HFF-Myc (cell line): ENCODE data around the gene KCNAB1.

ENCODE experiments used
- DNase-seq: peaks from one replicate; pipeline ENCODE4 v3.0.0-alpha.2; 2011; ENCODE audit warnings: low read depth; ENCODE audit errors: extremely low read depth
- H3K4me3 ChIP-seq: replicated peaks from 2 replicates; pipeline ENCODE4 v1.5.1; 2011; ENCODE audit warnings: low read depth, mild to moderate bottlenecking, control low read depth, low read length
- TF ChIP-seq, protein P1 (sequence below): IDR thresholded peaks from 2 replicates; pipeline ENCODE4 v1.5.1; 2012; ENCODE audit warnings: mild to moderate bottlenecking, low read depth, low read length, control low read depth; ENCODE audit errors: missing control alignments

Gene KCNAB1

GRCh38 chr3:156552973-156553372 is 432.6 kb downstream of the KCNAB1 start:
- TF ChIP-seq, protein P1, sequence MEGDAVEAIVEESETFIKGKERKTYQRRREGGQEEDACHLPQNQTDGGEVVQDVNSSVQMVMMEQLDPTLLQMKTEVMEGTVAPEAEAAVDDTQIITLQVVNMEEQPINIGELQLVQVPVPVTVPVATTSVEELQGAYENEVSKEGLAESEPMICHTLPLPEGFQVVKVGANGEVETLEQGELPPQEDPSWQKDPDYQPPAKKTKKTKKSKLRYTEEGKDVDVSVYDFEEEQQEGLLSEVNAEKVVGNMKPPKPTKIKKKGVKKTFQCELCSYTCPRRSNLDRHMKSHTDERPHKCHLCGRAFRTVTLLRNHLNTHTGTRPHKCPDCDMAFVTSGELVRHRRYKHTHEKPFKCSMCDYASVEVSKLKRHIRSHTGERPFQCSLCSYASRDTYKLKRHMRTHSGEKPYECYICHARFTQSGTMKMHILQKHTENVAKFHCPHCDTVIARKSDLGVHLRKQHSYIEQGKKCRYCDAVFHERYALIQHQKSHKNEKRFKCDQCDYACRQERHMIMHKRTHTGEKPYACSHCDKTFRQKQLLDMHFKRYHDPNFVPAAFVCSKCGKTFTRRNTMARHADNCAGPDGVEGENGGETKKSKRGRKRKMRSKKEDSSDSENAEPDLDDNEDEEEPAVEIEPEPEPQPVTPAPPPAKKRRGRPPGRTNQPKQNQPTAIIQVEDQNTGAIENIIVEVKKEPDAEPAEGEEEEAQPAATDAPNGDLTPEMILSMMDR, result no peak
- H3K4me3 ChIP-seq, result peak overlapping the region; percentile 92

GRCh38 chr3:156553705-156554356 is 433.5 kb downstream of the KCNAB1 start:
- peak overlapping the region; percentile 92 for H3K4me3 ChIP-seq
- DNase-seq, result no peak
- TF ChIP-seq, protein P1, result no peak

More at GRCh38 chr3:156552973-156553372, 432.6 kb downstream of the KCNAB1 start:
- DNase-seq, result no peak

GRCh38 chr3:156554515-156554841 is 434.1 kb downstream of the KCNAB1 start:
- DNase-seq, result no peak
- TF ChIP-seq, protein P1, result no peak
- H3K4me3 ChIP-seq, result peak overlapping the region; percentile 92

GRCh38 chr3:156554842-156555687 is 434.7 kb downstream of the KCNAB1 start, which contains the start of gene SSR3:
Gene SSR3 (minus strand): TSS chr3:156555117. CDS start chr3:156555089, 28 bp downstream.
- TF ChIP-seq, protein P1, result no peak
- DNase-seq, result peak; percentile 98
- H3K4me3 ChIP-seq, result peak within 1 kb of the TSS; percentile 92

GRCh38 chr3:156558389-156558788 is 438.0 kb downstream of the KCNAB1 start:
- no peak for DNase-seq
- TF ChIP-seq, protein P1, result no peak
- no peak overlapping the region for H3K4me3 ChIP-seq

DNA sequence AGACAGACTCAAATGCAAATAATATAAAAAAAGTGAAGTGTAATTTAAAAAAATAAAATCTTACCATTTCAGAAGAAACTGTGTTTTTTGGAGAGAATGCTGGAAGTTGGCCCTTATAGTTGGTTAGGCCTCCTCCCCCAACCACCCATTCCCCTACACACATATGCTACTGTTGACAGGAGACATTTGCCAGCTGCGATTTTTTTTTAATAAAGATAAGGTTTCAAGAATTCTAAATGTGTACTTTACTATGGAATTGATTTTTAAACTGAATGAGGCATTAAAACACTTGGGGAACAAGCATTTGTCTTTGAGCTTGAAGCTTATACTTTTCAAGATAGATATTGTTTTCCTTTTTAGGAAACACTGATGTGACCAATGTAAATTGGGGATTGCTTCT is 438.9 kb downstream of the KCNAB1 start:
- no peak for DNase-seq
- TF ChIP-seq, protein P1, result no peak
- H3K4me3 ChIP-seq, result no peak overlapping the region
